TTC549 (cell line): ENCODE results near the gene SPAAR.
A peak's percentile ranks its signal among the peaks of the same experiment; 100 is the strongest.

Experiments
- FAIRE-seq: peaks from 2 replicates; lab custom pipeline; 2012; peaks lifted over from hg19 to GRCh38; lab: Jason Lieb, UNC

The SPAAR gene

DNA sequence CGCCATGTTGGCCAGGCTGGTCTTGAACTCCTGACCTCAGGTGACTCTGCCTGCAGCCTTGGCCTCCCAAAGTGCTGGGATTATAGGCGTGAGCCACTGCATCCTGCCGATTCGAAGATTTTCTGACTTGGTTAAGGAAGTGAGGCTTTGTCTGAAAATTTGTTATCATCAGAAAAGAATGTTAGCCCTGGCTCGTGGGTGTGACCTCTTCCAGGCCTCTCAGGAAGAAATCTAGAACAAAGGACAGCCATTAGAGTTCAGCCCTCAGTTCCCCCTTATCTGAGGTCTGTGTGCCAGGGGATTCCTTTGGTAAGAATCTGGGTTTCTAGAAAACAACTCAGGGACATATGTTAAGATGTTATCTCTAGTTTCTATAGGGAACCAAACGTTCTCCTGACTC lies 42.4 kb downstream of the SPAAR start:
- FAIRE-seq, result no peak

DNA sequence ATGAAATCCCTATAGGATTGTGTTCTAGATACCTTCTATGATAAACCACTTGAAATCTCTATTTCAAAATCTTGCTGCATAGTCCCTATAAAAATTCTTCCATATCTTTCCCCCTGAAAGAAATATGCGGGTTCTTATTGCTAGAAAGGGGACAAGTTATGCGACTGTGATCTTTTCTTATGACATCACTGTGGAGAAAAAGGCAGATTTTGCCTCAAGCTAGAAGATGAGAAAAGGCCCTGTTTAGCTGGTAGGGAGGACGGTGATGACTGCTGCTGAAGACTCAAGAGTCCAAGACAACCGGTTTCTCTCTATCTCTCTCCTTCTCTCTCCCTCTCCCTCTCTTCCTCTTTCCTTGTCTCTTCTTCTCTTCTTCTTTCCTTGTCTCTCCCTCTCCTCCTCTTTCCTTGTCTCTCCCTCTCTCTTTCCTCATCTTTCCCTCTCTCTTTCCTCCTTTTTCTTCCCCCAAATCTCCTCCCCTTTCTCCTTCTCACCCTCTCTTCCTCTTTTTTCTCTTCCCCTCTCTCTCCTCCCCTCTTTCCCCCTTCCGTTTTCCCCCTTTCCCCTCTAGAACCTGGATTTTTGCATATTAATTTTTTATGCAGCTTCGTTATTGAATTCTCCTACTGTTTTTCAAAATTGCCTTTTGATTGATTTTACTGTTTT lies 43.4 kb downstream of the SPAAR start:
- FAIRE-seq, result no peak

DNA sequence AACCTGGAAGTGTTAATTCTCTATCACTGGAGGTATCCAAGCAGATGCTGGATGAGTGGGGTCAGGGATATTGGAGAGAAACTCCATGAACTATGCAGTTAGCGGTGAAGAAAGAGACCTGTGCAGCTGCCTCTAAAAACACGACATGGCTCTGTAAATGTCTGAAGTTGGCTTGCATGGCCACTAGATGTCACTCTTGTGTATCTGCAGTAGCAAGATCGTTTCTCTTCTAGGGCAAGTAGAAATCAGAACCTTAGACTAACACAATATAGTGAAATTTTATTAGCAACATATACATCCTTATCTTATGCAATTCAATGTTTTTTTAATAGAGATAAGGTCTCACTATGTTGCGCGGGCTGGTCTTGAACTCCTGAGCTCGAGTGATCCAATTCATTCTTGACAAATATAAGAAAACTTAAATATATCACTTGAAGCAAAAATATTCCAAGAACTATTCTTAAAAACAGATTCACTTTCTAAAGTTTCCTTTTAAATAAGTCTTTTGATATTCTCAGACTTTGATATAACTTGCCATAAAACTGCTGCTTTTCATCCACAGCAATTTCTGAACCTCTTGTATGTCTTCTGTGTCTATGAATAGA lies 45.8 kb downstream of the SPAAR start:
- peak; percentile 91 for FAIRE-seq

DNA sequence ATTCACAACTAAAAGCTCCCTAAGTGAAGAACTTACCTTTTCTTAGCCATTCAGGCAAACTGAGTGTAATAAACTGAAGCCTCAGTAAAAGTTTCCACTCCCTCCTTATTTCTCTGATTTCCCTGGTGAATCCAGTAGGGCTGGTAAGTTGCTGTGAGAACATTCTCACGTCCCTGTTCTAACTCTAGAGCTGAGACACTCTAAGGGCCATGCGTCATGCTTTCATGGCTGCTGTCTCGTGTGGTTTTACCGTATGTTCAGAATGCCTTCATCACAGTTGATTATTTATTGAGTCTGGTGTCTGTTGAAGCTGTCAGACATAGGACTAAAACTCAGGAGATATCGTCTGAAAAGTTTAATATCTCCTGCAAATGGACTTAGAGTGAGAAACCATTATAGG lies 47.4 kb downstream of the SPAAR start:
- FAIRE-seq, result no peak

DNA sequence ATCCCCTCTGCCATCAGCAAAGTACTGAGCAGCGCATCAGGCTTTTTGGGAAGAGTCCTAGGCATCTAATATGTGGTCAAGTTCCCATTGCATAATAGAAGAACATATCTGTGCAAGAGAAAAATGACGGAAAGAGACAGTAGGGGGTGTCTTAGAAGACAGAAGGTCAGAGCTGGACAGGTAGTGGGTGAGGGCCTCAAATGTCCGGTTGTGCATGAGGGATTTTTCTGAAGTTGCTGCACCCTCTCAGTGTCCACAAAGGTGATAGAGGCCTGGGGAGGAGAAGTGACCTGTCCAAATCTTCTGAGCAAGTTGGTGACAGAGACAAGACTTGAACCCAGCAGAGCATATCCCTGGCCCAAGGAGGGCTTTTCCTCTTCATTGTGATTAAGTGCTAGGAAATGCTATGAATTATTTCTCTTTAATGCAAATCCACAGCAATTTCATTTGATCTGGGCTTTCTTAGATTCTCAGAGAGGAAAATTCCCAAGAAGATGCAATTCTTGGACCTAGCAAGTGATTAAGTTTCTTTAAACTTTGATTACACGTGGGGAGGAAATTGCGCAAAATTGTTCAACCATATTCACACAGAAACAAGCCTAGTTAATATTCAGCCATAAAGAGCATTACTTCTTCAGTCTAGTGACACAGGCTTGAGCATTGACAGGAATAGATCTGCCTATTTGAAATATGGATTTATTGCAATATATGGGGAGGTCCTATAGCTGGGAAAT lies 49.0 kb downstream of the SPAAR start, which contains the start of gene OR2S2:
TSS of gene OR2S2 (minus strand) at position 51 of the 734 bp plus-strand sequence. CDS start 56 bp downstream, outside the sequence.
- FAIRE-seq, result no peak

DNA sequence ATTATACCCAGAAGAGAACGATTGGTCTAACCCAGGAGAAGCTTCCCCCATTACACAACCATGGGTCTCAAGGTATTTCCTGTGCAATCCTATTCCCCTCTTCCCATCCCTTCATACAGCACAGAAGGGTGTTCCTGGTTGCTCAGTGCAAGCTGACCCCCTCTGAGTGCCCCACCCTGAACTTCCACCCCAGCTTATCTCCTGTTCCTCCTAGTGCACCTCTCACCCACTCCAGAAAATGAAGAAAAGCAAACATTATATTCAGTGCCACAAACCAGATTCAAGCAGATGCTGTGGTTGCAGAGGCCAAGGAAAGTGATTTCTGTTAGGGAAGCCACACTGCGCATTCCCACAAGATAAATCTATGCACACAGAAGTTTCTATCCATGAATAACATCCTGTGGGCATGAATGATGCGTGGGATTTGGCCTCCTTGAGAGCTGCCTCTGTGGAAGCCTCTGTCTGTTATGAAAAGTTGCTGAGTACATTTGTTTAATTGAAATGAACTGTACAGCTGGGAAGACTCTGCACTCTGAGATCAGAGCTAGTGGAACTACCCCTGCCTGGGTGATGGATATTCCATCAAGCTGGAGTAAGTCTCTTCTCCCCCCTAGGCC lies 50.9 kb downstream of the SPAAR start:
- no peak for FAIRE-seq
